Testis (tissue), 2 donors: ENCODE measurements around the gene MGAT4C.

Source experiments
- POLR2A ChIP-seq: fragments of 450-650 bp; IDR thresholded peaks from one replicate; pipeline ENCODE4 v1.6.1; 2017; ENCODE audit warnings: antibody characterized with exemption, mild to moderate bottlenecking, moderate library complexity
- TF ChIP-seq, protein P1 (sequence below), 3 experiments: fragments of 450-650 bp in 2 of 3; fragments of 200-600 bp in 1 of 3; sonication (generic) in 1 of 3; IDR thresholded peaks; one replicate each; pipeline ENCODE4 v1.5.1; 2016 to 2019; ENCODE audit warnings: antibody characterized with exemption in 3 of 3, mild to moderate bottlenecking in 2 of 3, moderate library complexity in 1 of 3

DNA sequence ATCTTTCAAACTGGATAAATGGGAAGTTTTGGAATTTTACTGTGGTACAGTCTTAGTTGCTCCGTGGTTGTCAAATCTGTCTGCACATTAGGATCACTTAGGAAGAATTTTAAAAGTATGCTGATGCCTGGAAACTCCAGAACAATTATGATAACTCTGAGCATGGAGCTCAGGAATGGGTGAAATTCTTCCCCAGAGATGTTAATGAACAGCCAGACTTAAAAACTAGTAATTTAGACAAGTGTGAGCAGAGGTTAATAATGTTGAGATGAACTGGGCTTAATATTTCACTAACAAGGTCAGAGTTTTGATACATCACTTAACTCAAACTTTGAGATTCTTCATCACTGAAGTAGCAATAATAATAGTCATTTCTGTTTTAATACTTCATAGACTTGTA is 287.6 kb downstream of the MGAT4C start:
- no peak for TF ChIP-seq POLR2A
- TF ChIP-seq, protein P1, sequence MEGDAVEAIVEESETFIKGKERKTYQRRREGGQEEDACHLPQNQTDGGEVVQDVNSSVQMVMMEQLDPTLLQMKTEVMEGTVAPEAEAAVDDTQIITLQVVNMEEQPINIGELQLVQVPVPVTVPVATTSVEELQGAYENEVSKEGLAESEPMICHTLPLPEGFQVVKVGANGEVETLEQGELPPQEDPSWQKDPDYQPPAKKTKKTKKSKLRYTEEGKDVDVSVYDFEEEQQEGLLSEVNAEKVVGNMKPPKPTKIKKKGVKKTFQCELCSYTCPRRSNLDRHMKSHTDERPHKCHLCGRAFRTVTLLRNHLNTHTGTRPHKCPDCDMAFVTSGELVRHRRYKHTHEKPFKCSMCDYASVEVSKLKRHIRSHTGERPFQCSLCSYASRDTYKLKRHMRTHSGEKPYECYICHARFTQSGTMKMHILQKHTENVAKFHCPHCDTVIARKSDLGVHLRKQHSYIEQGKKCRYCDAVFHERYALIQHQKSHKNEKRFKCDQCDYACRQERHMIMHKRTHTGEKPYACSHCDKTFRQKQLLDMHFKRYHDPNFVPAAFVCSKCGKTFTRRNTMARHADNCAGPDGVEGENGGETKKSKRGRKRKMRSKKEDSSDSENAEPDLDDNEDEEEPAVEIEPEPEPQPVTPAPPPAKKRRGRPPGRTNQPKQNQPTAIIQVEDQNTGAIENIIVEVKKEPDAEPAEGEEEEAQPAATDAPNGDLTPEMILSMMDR (IDR thresholded peaks at IDR 0.05): no peak
